Esophagus muscularis mucosa (tissue), 4 donors: ENCODE results near the gene CNTNAP4.

Experiments used
- EP300 ChIP-seq: sonication (generic); formaldehyde crosslinking; IDR thresholded peaks from one replicate; pipeline ENCODE4 v1.6.1; 2017; ENCODE audit warnings: antibody characterized with exemption
- POLR2A ChIP-seq: fragments of 450-650 bp; IDR thresholded peaks from one replicate; pipeline ENCODE4 v1.6.1; 2017; ENCODE audit warnings: antibody characterized with exemption, moderate library complexity, mild to moderate bottlenecking, low read depth
- TF ChIP-seq, protein P1 (sequence below), 3 experiments: fragments of 200-600 bp in 2 of 3; fragments of 450-650 bp in 1 of 3; sonication (generic) in 2 of 3; IDR thresholded peaks; one replicate each; pipeline ENCODE4 v1.5.1; 2017 to 2019; ENCODE audit warnings: antibody characterized with exemption in 3 of 3, mild to moderate bottlenecking in 2 of 3, moderate library complexity in 1 of 3

DNA sequence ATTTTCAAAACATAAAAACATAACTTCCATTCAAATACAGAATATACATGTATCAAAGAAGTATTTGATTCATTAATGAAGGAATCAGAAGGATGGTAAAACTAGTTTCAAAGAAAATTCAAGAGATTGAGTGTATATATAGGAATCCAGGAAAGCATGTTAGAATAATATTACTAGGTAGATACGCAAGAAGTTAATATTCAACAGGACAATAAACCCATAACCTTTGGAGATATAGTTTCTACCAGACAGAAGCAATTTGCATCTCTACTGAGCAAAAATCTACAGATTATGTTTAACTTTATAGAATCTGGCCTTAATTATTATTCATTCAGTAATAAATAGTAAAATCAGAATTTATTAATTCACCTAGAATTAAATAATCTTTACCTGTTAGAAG is 166.8 kb downstream of the CNTNAP4 start:
- TF ChIP-seq, protein P1, sequence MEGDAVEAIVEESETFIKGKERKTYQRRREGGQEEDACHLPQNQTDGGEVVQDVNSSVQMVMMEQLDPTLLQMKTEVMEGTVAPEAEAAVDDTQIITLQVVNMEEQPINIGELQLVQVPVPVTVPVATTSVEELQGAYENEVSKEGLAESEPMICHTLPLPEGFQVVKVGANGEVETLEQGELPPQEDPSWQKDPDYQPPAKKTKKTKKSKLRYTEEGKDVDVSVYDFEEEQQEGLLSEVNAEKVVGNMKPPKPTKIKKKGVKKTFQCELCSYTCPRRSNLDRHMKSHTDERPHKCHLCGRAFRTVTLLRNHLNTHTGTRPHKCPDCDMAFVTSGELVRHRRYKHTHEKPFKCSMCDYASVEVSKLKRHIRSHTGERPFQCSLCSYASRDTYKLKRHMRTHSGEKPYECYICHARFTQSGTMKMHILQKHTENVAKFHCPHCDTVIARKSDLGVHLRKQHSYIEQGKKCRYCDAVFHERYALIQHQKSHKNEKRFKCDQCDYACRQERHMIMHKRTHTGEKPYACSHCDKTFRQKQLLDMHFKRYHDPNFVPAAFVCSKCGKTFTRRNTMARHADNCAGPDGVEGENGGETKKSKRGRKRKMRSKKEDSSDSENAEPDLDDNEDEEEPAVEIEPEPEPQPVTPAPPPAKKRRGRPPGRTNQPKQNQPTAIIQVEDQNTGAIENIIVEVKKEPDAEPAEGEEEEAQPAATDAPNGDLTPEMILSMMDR (IDR thresholded peaks at IDR 0.05) = no peak
- TF ChIP-seq POLR2A = no peak
- no peak for TF ChIP-seq EP300
